ENCODE measurements around the gene FAM83G.
"Not testable (repeated sequence)": the region's sequence is repeated elsewhere in the genome, so short reads cannot be mapped to it uniquely, and the experiment has no call there.

FAM83G gene

DNA sequence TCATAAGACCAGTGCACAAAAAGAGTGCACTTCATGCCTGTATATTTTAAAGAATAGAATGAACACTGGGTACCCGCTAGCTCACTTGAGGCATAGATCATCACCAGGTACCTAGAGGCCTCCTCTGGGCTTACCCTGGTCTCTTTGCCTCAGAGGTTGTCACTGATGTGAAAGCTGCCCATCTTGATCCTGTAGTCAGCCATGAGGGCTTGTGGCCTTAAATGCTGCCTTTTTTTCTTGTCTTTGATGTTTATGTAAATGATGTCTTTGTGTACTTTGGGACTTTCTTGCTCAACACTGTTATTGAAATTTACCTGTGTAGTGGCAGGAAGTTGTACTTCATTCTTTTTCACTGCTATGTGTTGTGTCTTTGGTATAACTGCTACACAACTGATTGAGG, 79.4 kb downstream of the FAM83G start:
- TF ChIP-seq, protein P1, sequence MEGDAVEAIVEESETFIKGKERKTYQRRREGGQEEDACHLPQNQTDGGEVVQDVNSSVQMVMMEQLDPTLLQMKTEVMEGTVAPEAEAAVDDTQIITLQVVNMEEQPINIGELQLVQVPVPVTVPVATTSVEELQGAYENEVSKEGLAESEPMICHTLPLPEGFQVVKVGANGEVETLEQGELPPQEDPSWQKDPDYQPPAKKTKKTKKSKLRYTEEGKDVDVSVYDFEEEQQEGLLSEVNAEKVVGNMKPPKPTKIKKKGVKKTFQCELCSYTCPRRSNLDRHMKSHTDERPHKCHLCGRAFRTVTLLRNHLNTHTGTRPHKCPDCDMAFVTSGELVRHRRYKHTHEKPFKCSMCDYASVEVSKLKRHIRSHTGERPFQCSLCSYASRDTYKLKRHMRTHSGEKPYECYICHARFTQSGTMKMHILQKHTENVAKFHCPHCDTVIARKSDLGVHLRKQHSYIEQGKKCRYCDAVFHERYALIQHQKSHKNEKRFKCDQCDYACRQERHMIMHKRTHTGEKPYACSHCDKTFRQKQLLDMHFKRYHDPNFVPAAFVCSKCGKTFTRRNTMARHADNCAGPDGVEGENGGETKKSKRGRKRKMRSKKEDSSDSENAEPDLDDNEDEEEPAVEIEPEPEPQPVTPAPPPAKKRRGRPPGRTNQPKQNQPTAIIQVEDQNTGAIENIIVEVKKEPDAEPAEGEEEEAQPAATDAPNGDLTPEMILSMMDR (IDR thresholded peaks at IDR 0.05; ENCODE audit: control extremely low read depth, extremely low read depth, low read depth, missing control alignments) = no peak
- DNase-seq (ENCODE audit: extremely low spot score) = no peak
- CTCF ChIA-PET = interaction anchor here (3.0 kb wide), 1 partner anchor 35 kb away, joined by 11 read pairs; no protein-coding TSS in a partner anchor
- POLR2A ChIA-PET = interaction anchor here (0.7 kb wide), 2 partner anchors 72 to 1089 kb away, joined by 3 to 5 read pairs; no protein-coding TSS in a partner anchor

DNA sequence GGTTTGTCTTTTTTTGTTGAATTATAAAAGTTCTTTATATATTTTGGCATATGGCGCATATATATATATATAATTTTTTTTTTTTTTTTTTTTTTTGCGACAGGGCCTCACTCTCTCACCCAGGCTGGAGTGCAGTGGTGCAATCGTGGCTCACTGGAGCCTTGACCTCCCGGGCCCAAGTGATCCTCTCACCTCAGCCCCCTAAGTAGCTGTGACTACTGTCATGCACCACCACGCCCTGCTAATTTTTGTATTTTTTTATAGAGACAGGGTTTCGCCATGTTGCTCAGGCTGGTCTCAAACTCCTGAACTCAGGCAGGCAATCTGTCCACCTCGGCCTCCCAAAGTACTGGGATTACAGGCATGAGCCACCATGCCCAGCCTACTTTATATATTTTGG, 82.0 kb downstream of the FAM83G start:
- POLR2A ChIA-PET = interaction anchor here (1.1 kb wide), 1 partner anchor 22 kb away, joined by 3 read pairs; no protein-coding TSS in a partner anchor
- CTCF ChIA-PET = not testable (repeated sequence)

DNA sequence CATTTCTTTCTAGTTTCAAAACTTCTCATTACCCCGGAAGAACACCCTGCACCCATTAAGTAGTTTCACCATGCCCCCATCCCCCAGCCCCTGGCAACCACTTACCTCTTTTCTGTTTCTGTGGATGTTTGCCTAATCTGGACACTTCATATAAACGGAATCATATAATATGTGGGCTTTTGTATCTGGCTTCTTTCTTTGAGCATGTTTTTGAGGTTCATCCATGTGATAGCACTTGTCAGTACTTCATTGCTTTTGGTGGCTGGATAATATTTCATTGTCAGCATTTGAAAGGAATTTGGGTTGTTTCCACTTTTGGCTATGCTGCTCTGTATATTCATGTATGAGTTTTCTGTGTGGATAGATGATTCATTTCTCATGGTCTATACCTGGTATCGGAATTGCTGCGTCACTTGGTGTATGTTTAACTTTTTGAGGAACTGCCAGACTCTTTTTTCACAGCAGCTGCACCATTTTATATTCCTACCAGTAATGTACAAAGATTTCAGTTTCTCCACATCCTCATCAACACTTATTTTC, 82.6 kb downstream of the FAM83G start:
- ChIA-PET CTCF (no interaction called here), POLR2A (interaction anchor here (1.1 kb wide), 1 partner anchor 21 kb away, joined by 3 read pairs; no protein-coding TSS in a partner anchor)
- TF ChIP-seq, protein P1 (IDR thresholded peaks at IDR 0.05; ENCODE audit: control extremely low read depth, extremely low read depth, low read depth, missing control alignments) = no peak
- DNase-seq (ENCODE audit: extremely low spot score) = peak; percentile 65

More for the DNA sequence above, 82.0 kb downstream of the FAM83G start:
- not testable (repeated sequence) for DNase-seq (ENCODE audit: extremely low spot score)

DNA sequence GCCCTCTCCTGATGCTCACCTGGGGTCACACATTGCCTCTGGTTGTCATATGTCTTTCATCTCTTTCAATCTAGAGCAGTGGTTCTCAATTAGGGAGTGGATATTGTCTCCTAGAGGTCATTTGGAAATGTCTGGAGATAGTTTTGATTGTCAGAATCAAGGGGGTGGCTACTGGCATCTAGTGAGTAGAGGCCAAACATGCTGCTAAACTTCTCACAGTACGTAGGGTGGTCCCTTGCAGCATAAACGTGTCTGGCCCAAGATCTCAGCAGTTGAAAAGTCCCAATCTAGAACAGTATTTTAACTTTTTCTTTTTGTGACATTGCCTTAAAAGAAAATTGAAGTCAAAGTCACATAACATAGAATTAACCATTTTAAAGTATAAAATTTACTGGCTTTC, 83.1 kb downstream of the FAM83G start:
- TF ChIP-seq, protein P1 (IDR thresholded peaks at IDR 0.05; ENCODE audit: control extremely low read depth, extremely low read depth, low read depth, missing control alignments) = no peak
- DNase-seq (ENCODE audit: extremely low spot score) = no peak
- ChIA-PET CTCF (no interaction called here), POLR2A (no interaction called here)

DNA sequence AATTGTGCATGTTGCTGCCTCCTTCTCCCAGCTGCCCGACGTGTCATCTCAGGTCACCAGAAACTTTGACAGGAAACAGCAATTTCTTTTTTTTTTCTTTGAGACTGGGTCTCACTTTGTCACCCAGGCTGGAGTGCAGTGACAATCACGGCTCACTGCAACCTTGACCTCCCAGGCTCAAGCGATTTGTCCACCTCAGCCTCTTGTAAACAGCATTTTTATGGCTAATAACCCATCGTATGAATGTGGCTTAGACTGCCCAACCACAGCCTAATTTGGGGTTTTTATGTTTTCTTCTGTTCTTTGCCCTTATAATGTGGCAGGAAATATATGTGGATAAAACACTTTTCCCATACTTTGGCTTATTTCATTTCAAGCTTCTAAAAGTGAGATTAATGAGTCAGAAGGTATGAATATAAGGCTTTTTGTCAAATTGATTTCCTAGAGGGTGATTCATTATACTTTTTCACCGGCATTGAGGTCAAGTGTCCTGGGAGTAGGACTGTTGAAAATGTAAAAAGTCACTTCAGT, 83.6 kb downstream of the FAM83G start:
- TF ChIP-seq, protein P1 (IDR thresholded peaks at IDR 0.05; ENCODE audit: control extremely low read depth, extremely low read depth, low read depth, missing control alignments) = no peak
- CTCF ChIA-PET = interaction anchor here (0.7 kb wide), 1 partner anchor 67 kb away, joined by 3 read pairs; no protein-coding TSS in a partner anchor
- DNase-seq (ENCODE audit: extremely low spot score) = no peak
- POLR2A ChIA-PET = no interaction called here

DNA sequence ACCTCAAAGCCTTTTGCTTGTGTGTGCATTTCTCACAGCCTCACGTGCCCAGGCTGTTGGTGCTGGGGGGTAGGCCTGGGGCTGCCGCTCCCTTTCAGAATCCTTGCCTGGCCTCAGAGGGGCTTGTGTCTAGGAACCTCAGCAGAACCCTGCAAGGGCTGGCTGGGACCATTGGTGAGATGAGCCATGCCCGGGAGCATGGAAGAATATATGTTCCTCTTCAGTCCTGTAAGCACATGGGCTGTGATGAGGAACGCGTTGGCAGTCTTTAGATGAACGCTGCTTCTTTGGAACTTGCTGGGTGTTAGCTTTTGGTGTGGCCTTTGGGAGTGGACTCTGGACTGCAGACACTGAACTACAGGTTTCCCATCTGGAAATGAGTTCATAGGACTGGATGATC, 84.6 kb downstream of the FAM83G start:
- ChIA-PET CTCF (no interaction called here), POLR2A (no interaction called here)
- no peak for DNase-seq (ENCODE audit: extremely low spot score)
- TF ChIP-seq, protein P1 (IDR thresholded peaks at IDR 0.05; ENCODE audit: control extremely low read depth, extremely low read depth, low read depth, missing control alignments) = no peak
